ENCODE data around the gene ATPAF1.

- TF ChIP-seq SP2 (IDR thresholded peaks at IDR 0.05; ENCODE audit: extremely low read depth, low read depth, low read length, poor library complexity, severe bottlenecking) (no peak), ZNF217 (CRISPR knock-in tag; IDR thresholded peaks at IDR 0.05) (no peak), KLF1 (tag; IDR thresholded peaks at IDR 0.05) (no peak), AFF4 (CRISPR knock-in tag; IDR thresholded peaks at IDR 0.05) (no peak), LEF1 (IDR thresholded peaks at IDR 0.05) (no peak), CAMTA2 (CRISPR knock-in tag; conservative IDR thresholded peaks at IDR 0.05) (no peak), HMGXB4 (CRISPR knock-in tag; IDR thresholded peaks at IDR 0.05) (no peak), CTCF (IDR thresholded peaks at IDR 0.05 in 2 of 3, conservative IDR thresholded peaks at IDR 0.05 in 1 of 3; ENCODE audit: insufficient read depth in 2 of 3, low read depth in 1 of 3, low read length in 3 of 3) (no peak), SIRT6 (IDR thresholded peaks at IDR 0.05; ENCODE audit: low read depth, low read length) (no peak), ELK1 (CRISPR knock-in tag; IDR thresholded peaks at IDR 0.05) (no peak), POLR3G (IDR thresholded peaks at IDR 0.05; ENCODE audit: extremely low read depth, insufficient read length, insufficient replicate concordance) (no peak)
These were observed 72.1 kb downstream of the ATPAF1 start for GRCh38 chr1:46596036-46596435.

Data from K562 (cell line).